Loucy (cell line): ENCODE measurements around the gene OR11H6.

Experiments
- CTCF ChIP-seq: fragments of 200-600 bp; sonication (generic); conservative IDR thresholded peaks from 2 replicates; pipeline ENCODE4 v1.5.1; 2014; ENCODE audit warnings: mild to moderate bottlenecking, antibody characterized with exemption, low read length
- EZH2phosphoT487 ChIP-seq: fragments of 200-600 bp; IDR thresholded peaks from 2 replicates; pipeline ENCODE4 v1.6.1; 2018; ENCODE audit warnings: antibody characterized with exemption, mild to moderate bottlenecking, moderate library complexity, borderline replicate concordance

GRCh38 chr14:20262642-20263128 is 39.2 kb downstream of the OR11H6 start:
- TF ChIP-seq CTCF (no peak), EZH2phosphoT487 (no peak)
